GM18526 (cell line): Measurements from ENCODE around the gene NRG2.

Experiments
- POLR2A ChIP-seq: IDR thresholded peaks from 3 replicates; pipeline ENCODE4 v1.6.1; 2011; ENCODE audit not compliant: insufficient read length; ENCODE audit errors: extremely low read depth

Gene NRG2

DNA sequence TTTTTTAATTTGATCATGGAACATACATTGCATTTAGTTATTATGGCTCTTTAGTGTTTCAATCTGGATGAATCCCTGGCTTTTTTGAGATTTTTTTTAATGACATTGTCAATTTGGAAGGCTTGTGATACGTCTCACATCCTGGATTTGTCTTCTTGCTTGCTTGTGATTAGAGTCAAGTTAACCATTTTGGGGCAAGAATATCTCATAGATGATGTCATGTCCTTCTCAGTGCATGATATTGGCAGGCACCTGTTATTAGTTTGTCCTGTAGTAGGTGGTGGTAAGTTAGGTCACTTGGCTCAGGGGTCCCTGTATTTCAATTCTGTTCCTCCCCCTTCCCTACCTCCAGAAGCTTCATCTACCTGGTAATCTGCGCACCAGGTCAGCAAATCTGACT is 244.2 kb downstream of the NRG2 start:
- no peak for TF ChIP-seq POLR2A

DNA sequence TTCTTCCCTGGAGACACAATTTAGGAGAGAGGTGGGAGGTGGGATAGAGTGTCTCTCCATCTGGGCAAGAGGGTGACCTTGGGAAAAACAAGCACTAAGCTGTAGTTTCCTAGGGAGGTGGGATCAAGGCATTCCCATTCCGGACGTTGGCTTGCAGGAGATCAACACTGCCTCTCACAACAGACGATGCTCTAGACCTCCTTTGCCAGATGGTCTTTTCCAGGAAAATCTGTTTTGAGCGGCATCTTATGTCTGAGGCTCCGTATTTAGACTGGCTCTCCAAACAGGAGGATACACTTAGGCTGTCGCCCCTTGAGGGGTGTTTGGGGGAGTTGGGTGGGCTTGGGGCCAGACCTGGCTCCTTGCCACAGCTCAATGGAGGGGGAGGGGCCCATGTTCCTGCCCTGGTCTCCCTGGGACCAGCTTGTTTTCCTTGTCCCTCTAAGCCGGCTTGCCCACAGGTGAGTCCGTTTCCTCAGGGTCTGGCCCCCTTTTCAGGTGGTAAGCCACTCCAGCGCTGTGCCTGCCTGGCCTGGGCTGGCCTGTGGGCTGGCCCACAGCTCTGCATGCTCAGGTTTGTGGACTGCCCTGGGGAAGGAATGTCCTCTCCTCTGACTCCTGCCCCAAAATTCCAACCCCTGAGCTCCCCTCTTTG is 245.1 kb downstream of the NRG2 start:
- TF ChIP-seq POLR2A = no peak

DNA sequence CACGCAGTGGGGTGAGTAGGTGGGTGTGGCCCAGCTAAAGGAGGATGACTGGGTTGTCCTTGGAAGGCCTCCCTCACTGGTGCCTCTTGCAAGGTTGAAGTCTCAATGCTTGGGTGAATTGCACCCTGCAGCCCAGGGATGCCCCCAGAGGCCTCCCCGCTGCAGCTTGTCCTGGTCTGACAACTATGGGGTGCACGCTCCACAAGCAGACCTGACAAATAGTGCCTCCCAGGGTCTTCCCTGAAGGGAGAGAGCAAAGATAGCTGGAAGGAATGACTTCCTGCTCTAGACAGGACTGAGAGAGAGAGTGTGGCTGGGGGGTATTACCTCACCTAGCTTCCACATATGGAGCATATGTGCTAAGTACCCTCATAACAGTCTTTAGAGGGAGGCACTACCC is 245.8 kb downstream of the NRG2 start:
- no peak for TF ChIP-seq POLR2A
